MCF 10A (cell line): ENCODE measurements around the gene MAP3K19. TPM values are rescaled to one million over a fixed set of nuclear protein-coding genes. Genes with fewer than 3 reads are reported as not detected.

Source experiments
- BruUV-seq: library from RNA; stranded (reverse); fragments of 400-500 nt; replicated peaks from 2 replicates; lab custom pipeline; 2021; lab: Mats Ljungman, UMichigan
- CTCF ChIA-PET: fragments of 300-600 bp; sonication (Branson Sonifier 250); formaldehyde crosslinking; extraction: SDS; loops from one replicate; lab custom pipeline; 2021; ENCODE audit warnings: antibody characterized with exemption, inconsistent platforms; lab: Yijun Ruan, JAX
- POLR2A ChIA-PET: fragments of 300-600, 350-650 bp; sonication (Branson Sonifier 250); formaldehyde crosslinking; extraction: SDS; loops from one replicate; lab custom pipeline; 2020; ENCODE audit warnings: antibody characterized with exemption, inconsistent platforms; lab: Yijun Ruan, JAX
- DNase-seq: peaks from one replicate; pipeline ENCODE4 v3.0.0-alpha.2; 2018; ENCODE audit not compliant: unreplicated experiment
- H3K27ac Mint-ChIP-seq: one replicate; pipeline ENCODE4 v1.8.0; 2022; ENCODE audit warnings: mild to moderate bottlenecking, low read depth, mixed read lengths; ENCODE audit not compliant: unreplicated experiment
- H3K27me3 Mint-ChIP-seq: one replicate; pipeline ENCODE4 v1.8.0; 2022; ENCODE audit warnings: mixed read lengths; ENCODE audit not compliant: insufficient read depth, unreplicated experiment
- H3K36me3 Mint-ChIP-seq: one replicate; pipeline ENCODE4 v1.8.0; 2022; ENCODE audit warnings: mild to moderate bottlenecking, moderate library complexity, mixed read lengths; ENCODE audit not compliant: insufficient read depth, unreplicated experiment
- H3K4me1 Mint-ChIP-seq: one replicate; pipeline ENCODE4 v1.8.0; 2022; ENCODE audit warnings: mixed read lengths; ENCODE audit not compliant: insufficient read depth, unreplicated experiment
- H3K4me3 Mint-ChIP-seq: one replicate; pipeline ENCODE4 v1.8.0; 2022; ENCODE audit warnings: mild to moderate bottlenecking, moderate library complexity, mixed read lengths; ENCODE audit not compliant: unreplicated experiment
- H3K9me3 Mint-ChIP-seq: one replicate; pipeline ENCODE4 v1.8.0; 2022; ENCODE audit warnings: mixed read lengths; ENCODE audit not compliant: unreplicated experiment
- CTCF ChIP-seq: fragments of 200-600 bp; IDR thresholded peaks from one replicate; pipeline ENCODE4 v1.8.0; 2022; ENCODE audit warnings: antibody characterized with exemption, mild to moderate bottlenecking; ENCODE audit not compliant: unreplicated experiment
- intact Hi-C: fragments of 100-400 bp; cut with micrococcal nuclease; formaldehyde crosslinking; loops from 2 replicates; pipeline ENCODE4 v1.14.1; 2022
- total RNA-seq: library from RNA; stranded (reverse); gene quantifications from 2 replicates; pipeline ENCODE4 v1.2.3, GENCODE V29; 2022

Gene MAP3K19
- total RNA-seq, 1 experiment from 2014 or later, result not detected

GRCh38 chr2:135086222-135086621 lies 39.0 kb upstream of the MAP3K19 start:
- ChIA-PET POLR2A (no interaction called here), CTCF (interaction anchor here (0.6 kb wide), 1 partner anchor 600 kb away, joined by 3 read pairs; no protein-coding TSS in a partner anchor)
- intact Hi-C loops, result no loop called here
- BruUV-seq, result no TSS peak
- no peak overlapping the region for H3K4me3 Mint-ChIP-seq
- DNase-seq, result no peak
- no peaks in the 10 kb centered on the region for H3K4me1 Mint-ChIP-seq
- H3K27ac Mint-ChIP-seq, result no peak overlapping the region
- no peak for TF ChIP-seq CTCF
- H3K9me3 Mint-ChIP-seq, result peaks cover 5% of the 10 kb centered on the region
- peaks cover 23% of the 10 kb centered on the region for H3K36me3 Mint-ChIP-seq
- H3K27me3 Mint-ChIP-seq, result no peaks in the 10 kb centered on the region

GRCh38 chr2:135078417-135078816 lies 31.2 kb upstream of the MAP3K19 start:
- Mint-ChIP-seq H3K4me1 (peaks cover 16% of the 10 kb centered on the region), H3K4me3 (no peak overlapping the region), H3K27me3 (no peaks in the 10 kb centered on the region), H3K27ac (no peak overlapping the region), H3K36me3 (peaks cover 62% of the 10 kb centered on the region), H3K9me3 (no peaks in the 10 kb centered on the region)
- POLR2A ChIA-PET, result interaction anchor here (1.0 kb wide), 1 partner anchor 15 kb away, joined by 3 read pairs; no protein-coding TSS in a partner anchor
- no peak for TF ChIP-seq CTCF
- no peak for DNase-seq
- CTCF ChIA-PET, result interaction anchor here (0.9 kb wide), 1 partner anchor 73 kb away, joined by 3 read pairs; no protein-coding TSS in a partner anchor
- BruUV-seq, result no TSS peak
- intact Hi-C loops, result no loop called here

- intact Hi-C loops, result no loop called here
- DNase-seq, result no peak
- no TSS peak for BruUV-seq
- peaks cover 60% of the 10 kb centered on the region for H3K36me3 Mint-ChIP-seq
- H3K4me1 Mint-ChIP-seq, result peaks cover 16% of the 10 kb centered on the region
- no peak for TF ChIP-seq CTCF
- H3K27me3 Mint-ChIP-seq, result no peaks in the 10 kb centered on the region
- ChIA-PET CTCF (no interaction called here), POLR2A (no interaction called here)
- no peak overlapping the region for H3K4me3 Mint-ChIP-seq
- H3K9me3 Mint-ChIP-seq, result peaks cover 5% of the 10 kb centered on the region
- no peak overlapping the region for H3K27ac Mint-ChIP-seq
These were observed 29.3 kb upstream of the MAP3K19 start for GRCh38 chr2:135076556-135076955.

- Mint-ChIP-seq H3K9me3 (peaks cover 5% of the 10 kb centered on the region), H3K27ac (no peak overlapping the region), H3K27me3 (no peaks in the 10 kb centered on the region), H3K4me1 (peaks cover 14% of the 10 kb centered on the region), H3K4me3 (no peak overlapping the region), H3K36me3 (peaks cover 59% of the 10 kb centered on the region)
- POLR2A ChIA-PET, result no interaction called here
- no peak for TF ChIP-seq CTCF
- intact Hi-C loops, result no loop called here
- no TSS peak for BruUV-seq
- CTCF ChIA-PET, result no interaction called here
- DNase-seq, result no peak
These were observed 27.0 kb upstream of the MAP3K19 start for GRCh38 chr2:135074216-135074615.
